ENCODE results near the gene LPGAT1. TPM values are rescaled to one million over a fixed set of nuclear protein-coding genes. Genes with fewer than 3 reads are reported as not detected.

LPGAT1 gene
- 37.0 and 50.2 TPM in 2 replicates for total RNA-seq (2014; rRNA removed; shearing (Covaris generic))

GRCh38 chr1:211830328-211831142 lies at the start of gene LPGAT1:
Gene LPGAT1 (minus strand): TSS chr1:211830763. CDS start chr1:211829296, 1,467 bp downstream.

Small RNA genes lying within 50 kb of the gene (small RNA-seq; reads per million reads assigned to genes)
- gene RF00019 (not detected), gene RN7SL344P (not detected)

Other genes starting within 250 kb of the LPGAT1 start
- gene NEK2, start 155.1 kb downstream of the LPGAT1 start, total RNA-seq (2014; rRNA removed; shearing (Covaris generic)) = 45.5 and 63.6 TPM in 2 replicates
- gene INTS7, start 204.8 kb upstream of the LPGAT1 start, total RNA-seq (2014; rRNA removed; shearing (Covaris generic)) = 24.1 and 28.3 TPM in 2 replicates
- 60.8 and 63.2 TPM in 2 replicates for gene DTL, start 205.0 kb upstream of the LPGAT1 start, total RNA-seq (2014; rRNA removed; shearing (Covaris generic))

Data from A375 (cell line).